DMS79 treated with DMSO at 0.1 percent for 48 hours (cell line): Measurements from ENCODE around the gene DDX51.

ENCODE experiments used
- DNase-seq: peaks from one replicate; lab custom pipeline; 2025; lab: John Stamatoyannopoulos, UW

Gene DDX51

GRCh38 chr12:132179431-132180362 is 35.6 kb upstream of the DDX51 start:
- no peak for DNase-seq

GRCh38 chr12:132178801-132179401 is 34.8 kb upstream of the DDX51 start:
- peak; percentile 49 for DNase-seq

- DNase-seq: no peak
Measured at GRCh38 chr12:132178316-132178715, 34.2 kb upstream of the DDX51 start.

- no peak for DNase-seq
Measured at GRCh38 chr12:132176920-132177551, 32.9 kb upstream of the DDX51 start.

- DNase-seq: no peak
Measured at GRCh38 chr12:132176385-132176919, 32.3 kb upstream of the DDX51 start.

- no peak for DNase-seq
Measured at GRCh38 chr12:132175496-132176384, 31.6 kb upstream of the DDX51 start.

GRCh38 chr12:132174839-132175490 is 30.8 kb upstream of the DDX51 start:
- DNase-seq: no peak

- no peak for DNase-seq
Measured at GRCh38 chr12:132174015-132174838, 30.1 kb upstream of the DDX51 start.

- DNase-seq: no peak
Measured at GRCh38 chr12:132173135-132174014, 29.3 kb upstream of the DDX51 start.

- DNase-seq: no peak
Measured at GRCh38 chr12:132172619-132173018, 28.5 kb upstream of the DDX51 start.

- DNase-seq: no peak
Measured at GRCh38 chr12:132171968-132172521, 27.9 kb upstream of the DDX51 start.

GRCh38 chr12:132171293-132171967 is 27.3 kb upstream of the DDX51 start:
- DNase-seq: no peak

- DNase-seq: no peak
Measured at GRCh38 chr12:132170637-132171292, 26.6 kb upstream of the DDX51 start.

- DNase-seq: peak; percentile 63
Measured at GRCh38 chr12:132170094-132170636, 26.0 kb upstream of the DDX51 start.

- DNase-seq: no peak
Measured at GRCh38 chr12:132169376-132169775, 25.3 kb upstream of the DDX51 start.

- no peak for DNase-seq
Measured at GRCh38 chr12:132168311-132169031, 24.4 kb upstream of the DDX51 start.
